ENCODE data around the gene ATP1A2. TPM values are rescaled to one million over a fixed set of nuclear protein-coding genes. Genes with fewer than 3 reads are reported as not detected.

The ATP1A2 gene
- total RNA-seq, 1 donor: not detected

GRCh38 chr1:160084771-160085321, 30.7 kb upstream of the ATP1A2 start:
- no peak for DNase-seq (ENCODE audit: low read depth in 2 of 3, low spot score in 2 of 3)

GRCh38 chr1:160085686-160086455, 29.7 kb upstream of the ATP1A2 start:
- DNase-seq (ENCODE audit: low read depth in 2 of 3, low spot score in 2 of 3): peak; percentile 68 to 82 (median 76)

GRCh38 chr1:160086456-160086892, 29.1 kb upstream of the ATP1A2 start:
- DNase-seq (ENCODE audit: low read depth in 2 of 3, low spot score in 2 of 3): no peak

GRCh38 chr1:160087118-160087662, 28.4 kb upstream of the ATP1A2 start:
- no peak for DNase-seq (ENCODE audit: low read depth in 2 of 3, low spot score in 2 of 3)

- no peak for DNase-seq (ENCODE audit: low read depth in 2 of 3, low spot score in 2 of 3)
Observed at GRCh38 chr1:160089883-160090282, 25.7 kb upstream of the ATP1A2 start.

DNA sequence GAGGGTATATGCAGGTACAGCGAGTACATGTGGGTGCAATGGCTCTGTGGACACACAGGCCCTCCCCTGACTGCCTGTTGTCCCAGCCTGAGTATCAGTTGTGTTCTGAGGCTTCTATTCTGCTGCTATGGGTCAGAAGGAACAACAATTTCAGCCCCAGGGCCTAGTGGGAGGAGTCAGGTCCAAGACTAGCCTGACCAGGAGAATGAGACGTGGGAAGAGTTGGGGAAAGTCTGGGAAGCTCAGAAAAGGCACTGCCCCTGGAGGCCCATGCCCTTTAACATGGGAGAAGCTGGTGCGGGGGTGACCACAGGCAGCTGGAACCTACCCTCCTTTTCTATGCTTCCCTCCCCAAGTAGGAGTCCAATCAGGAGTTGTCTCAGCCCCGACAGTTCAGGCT, 24.8 kb upstream of the ATP1A2 start:
- DNase-seq (ENCODE audit: low read depth in 2 of 3, low spot score in 2 of 3): no peak

- DNase-seq (ENCODE audit: low read depth in 2 of 3, low spot score in 2 of 3): no peak
Observed at GRCh38 chr1:160091666-160092223, 23.8 kb upstream of the ATP1A2 start.

- no peak for DNase-seq (ENCODE audit: low read depth in 2 of 3, low spot score in 2 of 3)
Observed at GRCh38 chr1:160092366-160093068, 23.0 kb upstream of the ATP1A2 start.

- DNase-seq (ENCODE audit: low read depth in 2 of 3, low spot score in 2 of 3): no peak
Observed at GRCh38 chr1:160093069-160093395, 22.5 kb upstream of the ATP1A2 start.

GRCh38 chr1:160093624-160094290, 21.8 kb upstream of the ATP1A2 start:
- DNase-seq (ENCODE audit: low read depth in 2 of 3, low spot score in 2 of 3): no peak

- DNase-seq (ENCODE audit: low read depth in 2 of 3, low spot score in 2 of 3): no peak
Observed at GRCh38 chr1:160094291-160094625, 21.3 kb upstream of the ATP1A2 start.

DNA sequence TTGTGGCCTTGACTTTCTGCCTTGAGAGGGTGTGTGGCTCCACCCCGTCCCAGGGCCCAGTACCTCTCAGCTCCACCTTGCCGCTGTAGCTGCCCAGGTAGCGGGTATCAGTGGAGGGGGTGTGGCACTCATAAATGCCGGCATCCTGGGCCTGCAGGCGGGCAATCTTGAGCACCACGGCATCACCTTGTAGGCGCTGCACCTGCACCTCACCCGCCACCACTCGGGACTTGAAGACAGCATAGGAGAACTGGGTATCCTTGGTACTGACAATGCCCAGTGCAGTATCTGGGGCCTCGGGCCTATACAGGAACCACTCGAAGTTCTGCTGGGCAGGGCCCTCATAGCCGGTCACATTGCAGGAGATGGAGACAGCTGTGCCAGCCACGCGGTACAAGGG, 20.8 kb upstream of the ATP1A2 start:
- no peak for DNase-seq (ENCODE audit: low read depth in 2 of 3, low spot score in 2 of 3)

DNA sequence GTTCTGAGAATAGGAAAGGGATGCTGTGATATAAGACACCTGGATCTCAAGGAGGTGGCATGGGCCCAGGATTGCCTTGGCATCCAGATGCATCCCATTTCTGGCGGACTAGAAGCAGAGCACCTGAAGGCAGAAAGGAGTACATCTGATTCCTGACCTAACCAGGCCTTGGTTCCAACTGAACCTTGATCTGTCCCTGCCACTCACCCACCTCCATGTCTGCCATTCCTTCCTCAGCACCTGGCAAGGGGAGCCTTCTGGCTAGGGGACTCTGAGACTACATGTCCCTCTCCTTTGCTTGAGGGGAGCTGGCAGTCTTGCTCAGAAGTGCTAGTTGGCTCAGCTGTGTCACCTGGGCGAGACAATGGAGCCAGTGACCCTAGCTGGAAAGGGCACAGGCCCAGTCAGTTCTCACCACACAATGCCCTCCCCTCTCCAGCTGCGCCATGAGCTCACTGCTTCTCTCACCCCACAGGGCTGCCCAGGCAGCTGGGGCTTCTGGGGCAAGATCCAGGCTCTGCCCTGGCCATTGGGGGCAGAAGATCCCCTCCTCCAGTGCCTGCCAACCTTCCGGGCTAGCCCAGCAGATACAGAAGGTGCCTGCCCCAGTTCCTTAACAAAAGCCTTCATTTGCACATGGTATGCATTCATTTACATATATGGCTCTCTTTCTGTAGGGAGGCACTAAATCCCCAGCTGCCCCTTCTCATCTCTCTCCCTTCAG, 20.0 kb upstream of the ATP1A2 start:
- DNase-seq (ENCODE audit: low read depth in 2 of 3, low spot score in 2 of 3): no peak

- DNase-seq (ENCODE audit: low read depth in 2 of 3, low spot score in 2 of 3): no peak
Observed at GRCh38 chr1:160096274-160097116, 19.1 kb upstream of the ATP1A2 start.

DNA sequence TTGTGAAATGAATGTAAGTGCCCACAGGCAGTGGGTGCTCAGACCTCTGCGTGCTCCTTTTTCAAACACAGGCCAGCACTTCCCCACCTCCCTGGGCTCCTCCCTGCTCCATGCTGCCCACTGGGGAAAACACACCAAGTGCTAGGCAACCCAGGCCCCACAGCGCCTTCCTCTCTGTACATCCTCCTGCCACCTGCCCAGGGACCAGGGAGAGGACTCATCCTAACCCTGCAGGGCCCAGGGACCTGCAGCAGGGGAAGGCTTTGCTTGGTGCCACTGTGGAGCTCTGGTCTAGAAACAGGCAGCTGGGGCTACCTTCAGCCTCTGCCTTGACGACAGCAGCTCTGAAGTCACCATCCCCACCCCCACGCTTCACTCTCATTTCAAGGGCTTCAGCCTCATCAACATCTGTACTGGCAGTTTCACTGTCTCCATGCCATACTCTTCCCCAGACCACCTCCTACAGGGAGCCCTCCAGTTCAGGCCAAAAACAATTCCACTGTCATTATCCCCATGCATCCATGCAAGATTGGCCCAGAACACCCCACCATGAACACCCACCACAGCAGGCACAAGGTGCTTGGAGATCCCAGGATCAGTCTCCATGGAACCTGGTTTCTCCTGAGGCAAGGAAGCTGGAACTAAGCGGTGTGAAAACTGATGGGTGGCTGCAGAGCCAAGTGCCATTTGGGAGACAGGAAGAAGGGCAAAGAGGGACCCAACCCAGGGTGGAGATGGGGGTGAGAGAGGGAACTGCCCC, 18.2 kb upstream of the ATP1A2 start:
- no peak for DNase-seq (ENCODE audit: low read depth in 2 of 3, low spot score in 2 of 3)

- peak; percentile 83 to 89 (median 87) for DNase-seq (ENCODE audit: low read depth in 2 of 3, low spot score in 2 of 3)
Observed at GRCh38 chr1:160097911-160098851, 17.4 kb upstream of the ATP1A2 start, which contains the start of gene IGSF8. Gene IGSF8 (minus strand): TSS chr1:160098619. CDS start chr1:160098472, 147 bp downstream.

GRCh38 chr1:160098852-160099561, 16.6 kb upstream of the ATP1A2 start:
- DNase-seq (ENCODE audit: low read depth in 2 of 3, low spot score in 2 of 3): peak; percentile 88 to 97 (median 94)

Measured in hematopoietic multipotent progenitor cell (in vitro differentiated cells).